HepG2 (cell line): Measurements from ENCODE around the gene ZFAND2A. TPM values are rescaled to one million over a fixed set of nuclear protein-coding genes. Genes with fewer than 3 reads are reported as not detected.

ENCODE experiments used
- ARNT2 ChIP-seq: sonication (generic); formaldehyde crosslinking; IDR thresholded peaks from 2 replicates; pipeline ENCODE4 v1.8.0; 2022; ENCODE audit warnings: mild to moderate bottlenecking, low read depth, missing genetic modification reagents, moderate library complexity
- KLF16 ChIP-seq, 2 experiments: sonication (generic) in 1 of 2; formaldehyde crosslinking in 1 of 2; IDR thresholded peaks; 2 replicates each; pipeline versions ENCODE4 v1.6.1 to v1.8.0; 2016 to 2023; ENCODE audit warnings: missing genetic modification reagents in 2 of 2, missing compliant biosample characterization in 1 of 2
- NR2F1 ChIP-seq, 2 experiments: fragments of 450-650 bp in 1 of 2; formaldehyde crosslinking in 1 of 2; IDR thresholded peaks; 2 replicates each; pipeline versions ENCODE4 v1.5.0 to v1.6.1; 2016 to 2020; ENCODE audit warnings: mild to moderate bottlenecking in 1 of 2, missing compliant biosample characterization in 1 of 2, missing genetic modification reagents in 1 of 2, moderate library complexity in 1 of 2
- PCBP2 ChIP-seq: fragments of 200-400 bp; formaldehyde crosslinking; optimal IDR thresholded peaks from 2 replicates; pipeline ENCODE3; 2018; ENCODE audit warnings: low read length, low read depth; ENCODE audit not compliant: poor library complexity, severe bottlenecking
- PITX1 ChIP-seq: sonication (generic); formaldehyde crosslinking; IDR thresholded peaks from 2 replicates; pipeline ENCODE4 v1.5.1; 2020; ENCODE audit warnings: mild to moderate bottlenecking, missing genetic modification reagents
- SMAD9 ChIP-seq: sonication (generic); formaldehyde crosslinking; IDR thresholded peaks from 2 replicates; pipeline ENCODE4 v1.5.1; 2020; ENCODE audit warnings: mild to moderate bottlenecking, missing genetic modification reagents
- SNAI1 ChIP-seq: sonication (generic); formaldehyde crosslinking; IDR thresholded peaks from 2 replicates; pipeline ENCODE4 v1.5.0; 2020; ENCODE audit warnings: mild to moderate bottlenecking, missing genetic modification reagents, borderline replicate concordance
- TSC22D2 ChIP-seq: sonication (generic); formaldehyde crosslinking; IDR thresholded peaks from 2 replicates; pipeline ENCODE4 v1.5.1; 2020; ENCODE audit warnings: missing genetic modification reagents, mild to moderate bottlenecking, borderline replicate concordance
- ZNF337 ChIP-seq: sonication (generic); formaldehyde crosslinking; IDR thresholded peaks from 2 replicates; pipeline ENCODE4 v1.5.1; 2020; ENCODE audit warnings: missing genetic modification reagents, low read depth, mild to moderate bottlenecking, borderline replicate concordance
- ZNF343 ChIP-seq: sonication (generic); formaldehyde crosslinking; IDR thresholded peaks from 2 replicates; pipeline ENCODE4 v1.4.0; 2020; ENCODE audit warnings: mild to moderate bottlenecking, missing genetic modification reagents
- ZNF501 ChIP-seq: sonication (generic); formaldehyde crosslinking; IDR thresholded peaks from 2 replicates; pipeline ENCODE4 v1.5.1; 2020; ENCODE audit warnings: mild to moderate bottlenecking, moderate library complexity, missing genetic modification reagents
- ZNF558 ChIP-seq: sonication (generic); formaldehyde crosslinking; IDR thresholded peaks from 2 replicates; pipeline ENCODE4 v1.9.0; 2022; ENCODE audit warnings: mild to moderate bottlenecking, missing genetic modification reagents, borderline replicate concordance
- polyA plus RNA-seq, 8 experiments: library from polyadenylated mRNA; depleted of rRNA in 3 of 8; stranded (reverse) in 7 of 8; unstranded in 1 of 8; fragments of >200 nt; fragmentation: Illumina TruSeq in 4 of 8; extraction: Trizol in 4 of 8; gene quantifications; 2 replicates each; pipeline versions ENCODE4 v1.2.1 to v1.2.3, GENCODE V29; 2011 to 2016; ENCODE audit warnings: low read depth in 4 of 8, missing spikeins in 1 of 8, mixed read lengths in 1 of 8; ENCODE audit not compliant: insufficient read depth in 1 of 8
- total RNA-seq, 5 experiments: library from RNA; depleted of rRNA; stranded (reverse); fragments of >200 nt; fragmentation: Illumina TruSeq; extraction: Trizol; gene quantifications; 2 replicates each; pipeline ENCODE4 v1.2.3, GENCODE V29; 2016; ENCODE audit warnings: low read depth in 1 of 5
- TF ChIP-seq, protein P1 (sequence below): sonication (generic); formaldehyde crosslinking; IDR thresholded peaks from 2 replicates; pipeline ENCODE4 v1.8.0; 2022; ENCODE audit warnings: mild to moderate bottlenecking, missing genetic modification reagents
- TF ChIP-seq, protein P2 (sequence below), 2 experiments: fragments of 450-650 bp in 1 of 2; sonication (generic) in 1 of 2; formaldehyde crosslinking in 1 of 2; IDR thresholded peaks; 2 replicates each; pipeline versions ENCODE4 v1.6.1 to v1.8.0; 2016 to 2022; ENCODE audit warnings: antibody characterized with exemption in 1 of 2, mild to moderate bottlenecking in 1 of 2, missing genetic modification reagents in 1 of 2
- TF ChIP-seq, protein P3 (sequence below): sonication (generic); formaldehyde crosslinking; IDR thresholded peaks from 2 replicates; pipeline ENCODE4 v1.8.0; 2022; ENCODE audit warnings: missing genetic modification reagents, mild to moderate bottlenecking, borderline replicate concordance

Gene ZFAND2A
- total and polyA plus RNA-seq, 2 of the 13 experiments (the other 11 are each of a cell fraction or from before 2014, with no cell fraction given): 140 to 153 TPM

DNA sequence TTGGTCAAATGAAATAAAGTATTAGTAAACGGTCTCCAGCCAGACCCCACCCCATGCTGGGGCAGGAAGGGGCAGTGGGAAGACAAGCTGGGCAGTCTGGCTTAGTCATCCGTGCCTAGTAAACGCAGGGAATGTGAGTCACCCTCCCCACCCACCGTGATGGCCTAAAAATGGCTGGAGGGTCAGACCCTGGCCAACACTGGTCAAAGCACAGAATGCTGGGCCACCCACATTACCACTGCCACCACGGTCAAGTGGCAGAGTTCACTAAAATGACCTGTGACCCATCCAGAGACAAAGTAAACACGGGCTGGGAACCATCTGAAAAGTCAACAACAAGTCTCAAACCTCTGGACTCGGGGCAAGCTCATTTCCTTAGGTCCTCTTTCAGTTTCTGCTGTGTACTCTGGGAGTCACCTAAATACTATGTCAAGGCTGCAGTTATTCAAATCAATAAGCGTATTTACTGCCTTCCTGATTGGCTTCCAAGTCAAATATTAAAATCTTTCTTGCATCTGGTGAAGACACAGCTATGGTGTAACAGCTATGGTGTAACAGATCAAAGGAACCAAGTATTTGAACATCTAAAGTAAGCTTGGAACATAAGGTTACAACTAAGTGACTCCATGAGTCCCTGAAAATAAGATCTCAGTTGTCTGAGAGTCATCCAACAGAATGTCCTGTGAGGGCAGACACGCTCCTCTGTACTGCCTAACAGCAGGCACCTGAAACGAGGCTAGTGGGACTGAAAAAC is 3.0 kb downstream of the ZFAND2A start (continued):
- TF ChIP-seq SNAI1 (CRISPR knock-in tag) (peak; percentile 74; the same call in 1 of the 2 replicates), ARNT2 (peak; percentile 71), ZNF501 (CRISPR knock-in tag) (peak; percentile 79; the same call in 1 of the 2 replicates), ZNF558 (CRISPR knock-in tag) (peak; percentile 74; the same call in 1 of the 2 replicates), TSC22D2 (0 out of 2 replicates have a peak, but pooled peaks have one; percentile 45), ZNF343 (peak; percentile 57; the same call in 1 of the 2 replicates), ZNF337 (CRISPR knock-in tag) (peak; percentile 33; the same call in 1 of the 2 replicates), PCBP2 (no peak), KLF16 (CRISPR knock-in tag; IDR thresholded peaks at IDR 0.05) (peak in 1 of 2 experiments; percentile 97; a peak in 2 of 4 replicates), SMAD9 (no peak), PITX1 (CRISPR knock-in tag) (peak; percentile 97), NR2F1 (CRISPR knock-in tag; IDR thresholded peaks at IDR 0.05) (peak; percentile 99 to 100)
- TF ChIP-seq, protein P1, sequence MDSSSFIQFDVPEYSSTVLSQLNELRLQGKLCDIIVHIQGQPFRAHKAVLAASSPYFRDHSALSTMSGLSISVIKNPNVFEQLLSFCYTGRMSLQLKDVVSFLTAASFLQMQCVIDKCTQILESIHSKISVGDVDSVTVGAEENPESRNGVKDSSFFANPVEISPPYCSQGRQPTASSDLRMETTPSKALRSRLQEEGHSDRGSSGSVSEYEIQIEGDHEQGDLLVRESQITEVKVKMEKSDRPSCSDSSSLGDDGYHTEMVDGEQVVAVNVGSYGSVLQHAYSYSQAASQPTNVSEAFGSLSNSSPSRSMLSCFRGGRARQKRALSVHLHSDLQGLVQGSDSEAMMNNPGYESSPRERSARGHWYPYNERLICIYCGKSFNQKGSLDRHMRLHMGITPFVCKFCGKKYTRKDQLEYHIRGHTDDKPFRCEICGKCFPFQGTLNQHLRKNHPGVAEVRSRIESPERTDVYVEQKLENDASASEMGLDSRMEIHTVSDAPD (CRISPR knock-in tag): peak; percentile 95
- TF ChIP-seq, protein P2, sequence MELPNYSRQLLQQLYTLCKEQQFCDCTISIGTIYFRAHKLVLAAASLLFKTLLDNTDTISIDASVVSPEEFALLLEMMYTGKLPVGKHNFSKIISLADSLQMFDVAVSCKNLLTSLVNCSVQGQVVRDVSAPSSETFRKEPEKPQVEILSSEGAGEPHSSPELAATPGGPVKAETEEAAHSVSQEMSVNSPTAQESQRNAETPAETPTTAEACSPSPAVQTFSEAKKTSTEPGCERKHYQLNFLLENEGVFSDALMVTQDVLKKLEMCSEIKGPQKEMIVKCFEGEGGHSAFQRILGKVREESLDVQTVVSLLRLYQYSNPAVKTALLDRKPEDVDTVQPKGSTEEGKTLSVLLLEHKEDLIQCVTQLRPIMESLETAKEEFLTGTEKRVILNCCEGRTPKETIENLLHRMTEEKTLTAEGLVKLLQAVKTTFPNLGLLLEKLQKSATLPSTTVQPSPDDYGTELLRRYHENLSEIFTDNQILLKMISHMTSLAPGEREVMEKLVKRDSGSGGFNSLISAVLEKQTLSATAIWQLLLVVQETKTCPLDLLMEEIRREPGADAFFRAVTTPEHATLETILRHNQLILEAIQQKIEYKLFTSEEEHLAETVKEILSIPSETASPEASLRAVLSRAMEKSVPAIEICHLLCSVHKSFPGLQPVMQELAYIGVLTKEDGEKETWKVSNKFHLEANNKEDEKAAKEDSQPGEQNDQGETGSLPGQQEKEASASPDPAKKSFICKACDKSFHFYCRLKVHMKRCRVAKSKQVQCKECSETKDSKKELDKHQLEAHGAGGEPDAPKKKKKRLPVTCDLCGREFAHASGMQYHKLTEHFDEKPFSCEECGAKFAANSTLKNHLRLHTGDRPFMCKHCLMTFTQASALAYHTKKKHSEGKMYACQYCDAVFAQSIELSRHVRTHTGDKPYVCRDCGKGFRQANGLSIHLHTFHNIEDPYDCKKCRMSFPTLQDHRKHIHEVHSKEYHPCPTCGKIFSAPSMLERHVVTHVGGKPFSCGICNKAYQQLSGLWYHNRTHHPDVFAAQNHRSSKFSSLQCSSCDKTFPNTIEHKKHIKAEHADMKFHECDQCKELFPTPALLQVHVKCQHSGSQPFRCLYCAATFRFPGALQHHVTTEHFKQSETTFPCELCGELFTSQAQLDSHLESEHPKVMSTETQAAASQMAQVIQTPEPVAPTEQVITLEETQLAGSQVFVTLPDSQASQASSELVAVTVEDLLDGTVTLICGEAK (IDR thresholded peaks at IDR 0.05): no peak
- TF ChIP-seq, protein P2 (CRISPR knock-in tag; IDR thresholded peaks at IDR 0.05): peak; percentile 39; the same call in 1 of the 2 replicates
- TF ChIP-seq, protein P3, sequence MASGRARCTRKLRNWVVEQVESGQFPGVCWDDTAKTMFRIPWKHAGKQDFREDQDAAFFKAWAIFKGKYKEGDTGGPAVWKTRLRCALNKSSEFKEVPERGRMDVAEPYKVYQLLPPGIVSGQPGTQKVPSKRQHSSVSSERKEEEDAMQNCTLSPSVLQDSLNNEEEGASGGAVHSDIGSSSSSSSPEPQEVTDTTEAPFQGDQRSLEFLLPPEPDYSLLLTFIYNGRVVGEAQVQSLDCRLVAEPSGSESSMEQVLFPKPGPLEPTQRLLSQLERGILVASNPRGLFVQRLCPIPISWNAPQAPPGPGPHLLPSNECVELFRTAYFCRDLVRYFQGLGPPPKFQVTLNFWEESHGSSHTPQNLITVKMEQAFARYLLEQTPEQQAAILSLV (CRISPR knock-in tag): peak; percentile 73; the same call in 1 of the 2 replicates
